ENCODE data around the gene ATP6V0A1.
"Not testable (repeated sequence)": the region's sequence is repeated elsewhere in the genome, so short reads cannot be mapped to it uniquely, and the experiment has no call there.

ATP6V0A1 gene

DNA sequence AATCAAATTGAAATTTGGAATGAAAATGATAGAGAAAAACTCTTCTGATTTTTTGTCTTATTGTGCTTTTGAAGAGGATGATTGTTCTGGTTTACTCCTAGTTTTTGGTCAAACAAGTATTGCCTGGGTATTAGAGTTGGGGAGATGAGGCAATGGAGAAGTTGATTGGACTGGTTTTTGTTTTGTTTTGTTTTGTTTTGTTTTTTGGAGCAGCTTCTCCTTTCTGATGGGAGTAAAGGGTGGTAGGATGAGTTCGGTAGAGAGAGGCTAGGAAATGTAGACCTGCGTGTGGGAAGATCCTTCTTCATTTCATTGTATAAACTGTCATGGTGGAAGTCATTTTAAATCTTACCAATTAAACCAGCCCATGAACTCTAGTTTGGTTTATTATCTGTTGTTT lies 17.7 kb downstream of the ATP6V0A1 start:
- DNase-seq (ENCODE audit: low spot score): no peak

DNA sequence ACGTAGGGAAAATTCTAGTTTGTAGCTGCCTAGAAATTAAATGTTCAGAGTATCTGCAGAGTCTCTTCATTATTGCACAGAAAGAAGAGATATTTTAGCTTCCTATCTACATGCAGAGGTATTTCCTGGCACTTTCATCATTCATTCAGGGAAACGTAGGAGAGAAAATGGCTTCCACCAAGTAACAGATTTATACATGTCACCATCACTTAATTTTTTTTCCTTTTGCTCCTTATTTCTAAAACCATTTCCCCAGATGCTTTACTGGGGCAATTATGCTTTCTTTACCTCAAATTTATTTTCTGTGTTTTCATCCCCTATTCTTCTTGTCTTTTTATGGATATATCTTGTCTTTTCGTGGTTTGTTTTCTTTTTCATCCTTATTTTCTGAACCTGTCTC lies 18.5 kb downstream of the ATP6V0A1 start:
- no peak for DNase-seq (ENCODE audit: low spot score)

GRCh38 chr17:42477824-42478223 lies 19.1 kb downstream of the ATP6V0A1 start:
- not testable (repeated sequence) for DNase-seq (ENCODE audit: low spot score)

DNA sequence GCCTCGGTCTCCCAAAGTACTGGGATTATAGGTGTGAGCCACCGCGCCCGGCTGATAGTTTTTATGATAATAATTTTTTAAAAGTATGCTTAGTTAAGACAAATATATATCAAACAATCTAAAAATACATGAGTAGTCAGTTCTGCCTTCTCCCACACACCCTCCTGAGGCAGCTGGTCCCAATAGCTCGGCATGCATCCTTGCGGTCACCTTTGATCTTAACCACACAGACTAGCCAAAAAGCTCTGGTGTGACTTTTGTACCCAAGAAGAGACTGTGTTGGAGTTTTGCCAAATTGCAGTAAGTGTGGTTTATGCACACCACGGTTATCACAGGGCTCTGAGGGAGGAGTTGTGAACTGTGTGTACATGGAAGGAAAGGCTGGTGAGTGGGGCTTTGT lies 25.6 kb downstream of the ATP6V0A1 start:
- DNase-seq (ENCODE audit: low spot score): no peak

DNA sequence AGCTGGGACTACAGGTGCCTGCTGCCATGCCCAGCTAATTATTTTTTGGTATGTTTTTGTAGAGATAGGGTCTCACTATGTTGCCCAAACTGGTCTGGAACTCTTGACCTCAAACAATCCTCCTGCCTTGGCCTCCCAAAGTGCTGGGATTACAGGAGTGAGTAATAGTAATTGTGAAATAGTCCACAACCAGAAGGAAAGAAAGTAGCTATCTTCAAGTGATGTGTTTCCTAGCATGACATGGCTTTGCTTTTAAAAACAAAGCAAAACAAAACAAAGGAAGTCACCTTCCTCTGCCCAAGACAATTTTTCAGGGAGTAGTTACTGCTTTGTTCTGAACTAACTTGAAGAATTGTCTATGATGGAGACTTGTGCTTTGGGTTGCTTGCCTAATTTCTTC lies 27.0 kb downstream of the ATP6V0A1 start:
- no peak for DNase-seq (ENCODE audit: low spot score)

DNA sequence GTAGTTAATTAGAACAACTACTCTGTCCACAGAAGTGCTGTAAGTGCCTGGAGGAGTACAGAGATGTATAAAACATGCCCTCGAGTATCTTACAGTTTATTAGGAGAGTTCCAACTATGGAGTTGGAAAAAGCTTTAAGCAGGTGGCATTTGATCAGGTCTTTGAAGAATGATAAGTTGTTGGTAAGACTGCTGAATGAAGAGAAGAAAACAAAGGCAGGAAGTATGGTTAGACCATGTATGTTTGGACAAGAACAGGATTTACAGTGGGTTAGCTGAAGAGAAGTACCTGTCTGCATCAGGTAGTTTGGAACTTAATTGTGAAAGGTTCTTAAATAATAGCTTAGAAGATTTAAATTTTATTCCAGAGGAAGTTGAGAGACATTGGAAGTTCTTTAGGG lies 29.4 kb downstream of the ATP6V0A1 start:
- DNase-seq (ENCODE audit: low spot score): no peak

- DNase-seq (ENCODE audit: low spot score): no peak
Observed at GRCh38 chr17:42493319-42493718, 34.6 kb downstream of the ATP6V0A1 start.

- no peak for DNase-seq (ENCODE audit: low spot score)
Observed at GRCh38 chr17:42494673-42495072, 36.0 kb downstream of the ATP6V0A1 start.

- DNase-seq (ENCODE audit: low spot score): no peak
Observed at GRCh38 chr17:42498828-42499227, 40.1 kb downstream of the ATP6V0A1 start.

DNA sequence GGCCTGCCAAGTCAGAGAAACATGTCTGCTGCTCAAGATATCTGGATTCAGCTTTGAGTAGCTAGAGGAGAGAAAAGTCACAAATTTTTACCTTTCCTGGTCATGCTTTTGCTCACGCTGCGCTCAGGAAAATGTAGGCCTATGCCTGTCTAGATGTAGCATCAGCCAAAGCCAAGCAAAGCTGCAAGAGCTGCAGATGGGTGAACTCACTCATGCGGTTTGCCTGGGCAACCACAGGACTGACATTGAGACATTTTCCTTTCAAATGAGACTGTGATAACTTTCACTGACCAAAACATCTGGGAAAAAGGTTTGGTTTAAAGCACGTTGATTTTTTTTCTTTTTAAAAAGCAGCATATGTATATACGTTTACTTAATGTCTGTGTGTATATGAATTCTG lies 43.4 kb downstream of the ATP6V0A1 start:
- no peak for DNase-seq (ENCODE audit: low spot score)

GRCh38 chr17:42502926-42503325 lies 44.2 kb downstream of the ATP6V0A1 start:
- no peak for DNase-seq (ENCODE audit: low spot score)

DNA sequence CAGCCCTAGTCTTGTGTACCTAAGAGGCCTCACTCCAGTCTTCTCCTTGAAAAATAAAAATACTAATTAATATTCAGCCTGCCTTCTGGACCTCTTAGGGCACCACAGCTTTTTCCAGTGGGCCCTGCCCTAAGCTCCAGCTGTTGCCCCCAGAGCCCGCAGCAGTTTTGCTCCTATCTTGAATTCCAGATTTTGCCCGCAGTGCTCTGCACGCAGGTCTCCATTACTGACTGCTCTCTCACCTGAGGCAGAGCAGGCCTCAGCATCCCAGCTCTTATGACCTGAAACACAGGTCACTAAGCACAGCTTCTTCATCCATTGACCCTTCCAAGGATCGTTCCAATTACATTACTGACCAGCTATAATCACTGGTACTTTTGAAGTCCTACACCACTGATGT lies 49.0 kb downstream of the ATP6V0A1 start:
- DNase-seq (ENCODE audit: low spot score): no peak

DNA sequence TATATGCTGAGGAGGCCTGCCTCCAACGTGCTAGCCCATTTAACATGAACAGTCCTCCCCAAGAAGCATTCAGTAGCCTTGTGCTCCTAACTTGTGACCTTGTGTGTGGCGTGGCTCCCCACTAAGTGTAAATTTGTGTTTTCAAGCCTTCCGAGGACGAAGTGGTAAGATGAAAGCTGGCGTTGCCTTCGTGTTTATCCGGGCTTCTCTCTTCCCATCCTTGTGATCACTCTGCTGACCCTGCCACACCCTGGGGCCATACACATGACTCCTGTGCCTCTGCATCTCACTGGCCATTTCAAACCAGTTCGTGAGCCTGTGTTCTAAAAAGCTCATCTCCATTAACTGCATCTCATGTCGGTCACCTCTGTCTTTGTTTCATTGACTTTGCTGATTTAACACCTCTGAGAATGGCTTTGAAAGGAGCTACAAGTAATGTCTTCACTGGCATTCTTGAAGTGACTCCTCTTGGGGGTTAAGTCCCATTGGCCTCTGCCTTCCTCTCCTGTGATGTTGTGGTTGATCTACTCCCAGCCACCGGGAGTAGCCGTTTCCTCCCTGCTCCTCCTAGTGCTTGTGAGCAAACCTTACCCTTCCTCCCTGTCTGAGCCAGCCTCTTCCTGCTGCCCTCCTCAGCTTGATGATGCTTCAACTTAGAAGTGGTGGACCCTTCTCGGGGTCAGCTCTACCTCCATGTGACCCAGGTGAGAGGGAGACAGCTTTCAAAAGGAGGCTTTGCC lies 49.9 kb downstream of the ATP6V0A1 start:
- no peak for DNase-seq (ENCODE audit: low spot score)

DNA sequence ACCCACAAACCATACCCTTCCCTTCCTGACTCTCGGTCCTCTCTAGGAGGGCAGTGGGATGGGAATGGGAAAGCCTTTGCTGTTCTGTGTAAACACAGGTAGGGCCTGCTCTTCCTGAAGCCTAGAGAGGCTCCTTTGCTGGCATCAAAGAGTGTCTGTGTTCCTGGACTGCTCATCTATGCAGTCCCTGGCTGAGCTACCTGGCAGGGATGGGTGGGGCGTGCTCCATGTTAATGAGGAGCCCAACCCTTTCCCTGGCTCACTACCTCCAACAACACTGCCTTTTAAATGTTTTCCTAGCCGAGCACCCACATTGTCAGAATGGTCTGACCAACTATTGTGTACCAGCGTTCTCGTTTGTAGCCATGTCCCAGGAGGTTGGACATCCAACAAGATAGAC lies 50.7 kb downstream of the ATP6V0A1 start:
- DNase-seq (ENCODE audit: low spot score): no peak

DNA sequence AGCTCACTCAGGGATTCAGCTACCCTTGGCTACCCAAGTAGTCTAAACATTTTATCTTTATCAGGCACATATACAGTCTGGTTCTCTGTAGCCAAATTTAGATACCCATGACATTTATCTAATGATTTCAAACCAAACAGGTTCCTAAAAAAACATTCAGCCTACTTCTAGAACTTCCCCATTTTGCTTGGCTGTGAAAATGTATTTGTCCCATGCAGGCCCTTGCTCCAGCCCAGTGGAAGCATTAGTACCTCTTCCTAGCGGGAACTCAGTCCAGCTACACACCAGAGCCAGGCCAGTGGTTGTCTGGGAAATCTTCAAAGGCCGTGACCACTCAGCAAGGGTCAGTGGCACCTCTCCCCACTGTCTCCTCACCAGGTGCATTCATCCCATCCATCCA lies 51.2 kb downstream of the ATP6V0A1 start:
- no peak for DNase-seq (ENCODE audit: low spot score)

DNA sequence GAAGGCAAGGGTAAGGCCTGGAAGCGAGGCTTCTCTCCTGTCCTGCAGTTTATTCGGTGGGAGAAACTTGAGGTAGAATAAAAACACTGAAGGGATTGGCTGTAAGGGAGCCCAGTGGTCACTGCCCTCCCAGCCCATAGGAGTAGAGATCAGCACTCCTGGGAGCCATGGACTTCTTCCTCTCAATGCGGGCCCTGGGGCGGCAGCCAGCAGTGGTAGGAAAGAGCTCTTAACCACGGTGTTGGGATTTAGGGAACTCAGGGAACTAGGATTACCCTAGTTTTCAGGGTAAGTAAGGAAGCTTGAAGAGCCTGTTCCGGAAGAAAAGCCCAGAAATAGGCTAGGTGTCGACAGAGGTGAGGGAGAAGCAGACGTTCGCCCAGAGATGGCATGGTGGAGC lies 53.6 kb downstream of the ATP6V0A1 start:
- DNase-seq (ENCODE audit: low spot score): no peak

GRCh38 chr17:42512733-42513251 lies 54.1 kb downstream of the ATP6V0A1 start:
- DNase-seq (ENCODE audit: low spot score): no peak

DNA sequence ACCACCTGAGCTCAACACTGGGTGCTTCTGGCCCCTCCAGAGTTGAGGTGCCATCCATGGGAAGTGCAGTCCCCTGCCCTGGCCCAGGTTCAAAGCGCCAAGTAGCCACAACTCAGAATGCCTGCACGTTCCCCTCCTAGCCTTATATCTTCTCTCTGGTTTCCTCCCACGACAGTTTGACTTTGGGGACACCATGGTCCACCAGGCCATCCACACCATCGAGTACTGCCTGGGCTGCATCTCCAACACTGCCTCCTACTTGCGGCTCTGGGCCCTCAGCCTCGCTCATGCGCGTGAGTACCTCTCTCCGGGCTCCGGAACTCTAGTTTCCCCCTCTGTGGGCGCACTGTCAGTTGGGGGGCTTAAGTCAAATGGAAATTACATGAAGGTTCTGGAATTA lies 55.0 kb downstream of the ATP6V0A1 start:
- DNase-seq (ENCODE audit: low spot score): no peak

DNA sequence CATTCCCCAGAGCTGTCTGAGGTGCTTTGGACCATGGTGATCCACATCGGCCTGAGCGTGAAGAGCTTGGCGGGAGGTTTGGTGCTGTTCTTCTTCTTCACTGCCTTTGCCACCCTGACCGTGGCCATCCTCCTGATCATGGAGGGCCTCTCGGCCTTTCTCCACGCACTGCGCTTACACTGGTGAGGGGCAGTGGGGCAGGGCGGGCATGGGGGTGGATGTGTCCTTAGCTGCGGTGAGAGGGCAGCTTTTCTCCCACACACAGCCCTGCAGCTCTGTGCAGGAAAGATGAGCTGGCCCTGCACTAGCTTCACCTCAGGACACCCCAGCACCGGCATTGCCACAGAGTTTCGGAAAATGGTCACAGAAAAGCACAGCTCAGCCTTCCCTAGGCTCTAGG lies 55.6 kb downstream of the ATP6V0A1 start:
- DNase-seq (ENCODE audit: low spot score): no peak

DNA sequence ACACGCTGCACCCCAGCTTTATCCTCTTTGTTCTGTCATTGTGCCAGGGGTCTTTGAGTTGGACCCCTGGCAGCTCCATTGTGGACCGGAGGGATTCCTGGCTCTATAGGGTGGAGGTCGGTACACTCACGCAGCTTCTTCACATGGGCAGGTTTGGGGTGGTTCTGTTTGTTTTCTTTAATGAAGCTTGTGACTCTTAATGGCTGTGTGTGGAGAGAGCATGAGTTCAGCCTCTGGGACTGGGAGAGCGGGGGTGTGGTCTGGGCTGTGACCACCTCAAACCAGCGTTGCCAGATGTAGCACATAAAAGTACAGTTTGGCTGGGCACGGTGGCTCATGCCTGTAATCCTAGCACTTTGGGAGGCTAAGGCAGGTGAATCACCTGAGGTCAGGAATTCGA lies 56.2 kb downstream of the ATP6V0A1 start:
- no peak for DNase-seq (ENCODE audit: low spot score)

DNA sequence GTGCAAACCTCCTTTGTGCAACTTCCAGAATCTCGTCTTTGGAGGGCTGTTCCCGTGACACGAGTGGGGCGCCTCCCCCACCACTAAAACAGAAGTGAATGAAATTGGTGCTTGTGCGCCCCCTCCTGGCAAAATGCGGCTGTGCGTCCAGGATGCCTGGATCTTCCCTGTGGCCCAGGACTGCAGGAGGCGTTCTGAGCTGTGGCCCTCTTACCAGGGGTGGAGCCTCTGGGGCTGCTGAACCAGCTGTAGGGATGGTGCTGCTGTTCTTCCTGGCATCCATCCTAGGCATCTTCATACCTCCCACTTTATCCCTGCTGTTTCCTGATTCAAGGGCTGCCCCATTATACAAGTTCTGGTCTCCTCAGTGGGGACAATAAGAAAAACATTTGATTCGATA lies 58.8 kb downstream of the ATP6V0A1 start:
- DNase-seq (ENCODE audit: low spot score): peak; percentile 89

GRCh38 chr17:42518046-42518754 lies 59.5 kb downstream of the ATP6V0A1 start:
- DNase-seq (ENCODE audit: low spot score): no peak

DNA sequence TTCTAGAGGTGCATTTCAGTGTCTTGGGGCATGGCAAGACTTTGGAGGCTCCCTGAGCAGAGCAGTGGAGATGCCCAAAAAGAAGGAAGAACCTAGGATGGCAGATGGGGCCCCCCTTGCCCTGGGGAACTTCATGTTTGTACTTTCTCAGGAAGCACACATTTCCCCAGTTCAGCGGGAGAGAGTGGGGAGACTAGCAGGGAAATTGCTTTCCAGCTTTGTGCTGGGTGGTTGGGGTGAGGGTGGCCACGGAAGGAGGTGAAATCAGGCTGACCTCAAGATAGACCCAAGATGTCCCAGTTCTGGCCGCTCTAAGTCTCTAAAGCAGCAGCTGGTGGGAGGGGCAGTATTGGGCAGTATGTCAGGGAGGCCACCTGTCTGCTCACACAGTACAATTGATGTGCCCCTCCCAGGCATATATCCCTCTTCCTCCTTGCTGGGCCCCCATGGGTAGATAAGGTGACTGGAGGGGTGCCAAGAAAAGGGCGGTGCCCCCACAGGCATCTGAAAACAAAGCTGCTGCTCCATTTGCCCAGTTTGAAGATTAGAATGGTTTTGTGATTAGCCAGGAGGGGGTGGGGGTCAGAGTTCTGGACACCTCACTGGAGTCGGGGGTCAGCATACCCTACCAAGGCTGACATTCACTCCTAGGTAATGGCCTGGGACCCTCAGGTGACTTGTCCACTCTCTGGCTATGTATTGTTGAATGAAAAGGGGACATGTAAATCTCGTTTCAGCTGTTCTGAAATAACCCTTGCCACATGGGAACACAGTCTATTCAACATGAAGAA lies 60.3 kb downstream of the ATP6V0A1 start:
- no peak for DNase-seq (ENCODE audit: low spot score)

Data from germinal center (tissue), 1 donor.